HG03575 (cell line): ENCODE results near the gene CACNG8.

Source experiments
- ATAC-seq: cut with Tn5 transposase; IDR thresholded peaks from one replicate; pipeline ENCODE4 v1.9.1; 2021; ENCODE audit not compliant: unreplicated experiment, insufficient number of reproducible peaks, low FRiP score; ENCODE audit errors: extremely low read depth

Gene CACNG8

GRCh38 chr19:53960187-53960586 is 2.5 kb upstream of the CACNG8 start:
- no peak for ATAC-seq

GRCh38 chr19:53960886-53961285 is 1.9 kb upstream of the CACNG8 start:
- no peak for ATAC-seq

- no peak for ATAC-seq
Measured at GRCh38 chr19:53961523-53962356, 997 bp upstream of the CACNG8 start.

DNA sequence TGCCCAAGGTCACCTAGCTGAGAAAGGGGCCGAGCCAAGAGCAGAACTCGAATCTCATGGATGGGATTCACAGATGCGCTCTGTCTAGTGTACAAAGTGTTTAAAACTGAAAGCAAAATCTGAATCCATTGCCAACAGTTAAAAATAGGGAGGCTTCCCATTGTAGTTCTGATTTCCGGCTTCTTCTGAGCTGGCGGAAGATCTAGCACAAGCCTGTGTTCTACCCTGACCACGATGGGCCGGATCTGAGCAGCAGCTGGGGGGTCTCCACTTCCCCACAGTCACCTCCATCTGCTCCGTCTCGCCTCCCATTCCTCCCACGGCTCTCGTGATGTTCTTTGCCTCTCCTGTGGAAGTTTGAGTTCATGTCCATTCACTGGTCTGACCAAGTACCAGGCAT is 2.4 kb downstream of the CACNG8 start:
- ATAC-seq: no peak

DNA sequence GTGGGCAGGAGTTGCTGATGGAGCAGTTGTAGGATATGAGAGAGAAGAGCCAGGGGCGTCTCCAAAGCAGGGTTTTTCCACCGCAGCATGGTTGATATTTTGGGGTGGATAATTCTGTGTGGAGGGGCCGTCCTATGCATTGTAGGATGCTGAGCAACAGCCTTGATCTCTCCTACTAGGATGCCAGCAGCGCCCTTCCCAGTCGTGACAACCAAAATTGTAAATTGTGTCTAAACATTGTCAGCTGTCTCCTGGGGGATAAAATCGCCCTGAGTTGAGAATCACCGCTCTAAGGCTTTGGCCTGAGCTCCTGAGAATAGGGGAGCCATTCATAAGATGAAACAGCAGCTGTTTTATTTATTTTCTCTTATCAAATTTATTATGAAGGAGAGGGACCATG is 4.2 kb downstream of the CACNG8 start:
- no peak for ATAC-seq

- no peak for ATAC-seq
Measured at GRCh38 chr19:53969366-53969765, 6.6 kb downstream of the CACNG8 start.

GRCh38 chr19:53971673-53972072 is 8.9 kb downstream of the CACNG8 start:
- ATAC-seq: no peak

GRCh38 chr19:53977429-53977990 is 14.8 kb downstream of the CACNG8 start:
- no peak for ATAC-seq

DNA sequence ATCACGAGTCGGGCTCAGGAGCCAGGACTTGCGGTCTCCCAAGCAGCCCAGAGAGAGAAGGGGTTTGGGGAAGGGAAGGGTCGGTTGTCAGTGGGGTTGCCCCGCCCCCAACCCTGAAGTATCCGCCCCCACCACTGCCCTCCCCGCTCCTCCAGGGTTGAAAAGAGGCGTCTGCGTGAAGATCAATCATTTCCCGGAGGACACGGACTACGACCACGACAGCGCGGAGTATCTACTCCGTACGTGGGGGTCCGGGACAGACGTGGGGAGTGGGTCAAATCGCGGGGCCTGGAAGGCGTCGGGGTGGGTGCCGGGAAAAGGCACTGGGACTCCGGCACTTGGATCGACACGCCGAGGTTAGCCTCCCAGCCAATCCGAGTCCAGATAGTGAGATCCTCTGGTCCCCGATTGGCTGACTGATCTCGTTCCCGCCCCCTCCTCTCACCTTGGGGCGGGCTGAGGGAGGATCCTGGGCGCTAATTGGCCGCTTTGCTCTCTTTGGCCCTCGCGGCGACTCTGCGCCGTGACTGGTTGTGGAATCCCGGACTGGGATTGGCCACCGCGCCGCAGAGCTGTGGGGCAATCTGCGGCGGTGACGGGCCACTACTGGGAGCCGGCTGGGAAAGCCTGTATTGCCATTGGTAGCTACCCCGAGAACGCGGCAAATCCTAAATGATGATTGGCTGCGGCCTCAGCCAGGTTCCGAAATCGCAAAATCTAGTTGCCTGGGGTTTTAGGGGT is 15.4 kb downstream of the CACNG8 start:
- ATAC-seq: no peak

GRCh38 chr19:53978975-53979801 is 16.5 kb downstream of the CACNG8 start:
- ATAC-seq: no peak

DNA sequence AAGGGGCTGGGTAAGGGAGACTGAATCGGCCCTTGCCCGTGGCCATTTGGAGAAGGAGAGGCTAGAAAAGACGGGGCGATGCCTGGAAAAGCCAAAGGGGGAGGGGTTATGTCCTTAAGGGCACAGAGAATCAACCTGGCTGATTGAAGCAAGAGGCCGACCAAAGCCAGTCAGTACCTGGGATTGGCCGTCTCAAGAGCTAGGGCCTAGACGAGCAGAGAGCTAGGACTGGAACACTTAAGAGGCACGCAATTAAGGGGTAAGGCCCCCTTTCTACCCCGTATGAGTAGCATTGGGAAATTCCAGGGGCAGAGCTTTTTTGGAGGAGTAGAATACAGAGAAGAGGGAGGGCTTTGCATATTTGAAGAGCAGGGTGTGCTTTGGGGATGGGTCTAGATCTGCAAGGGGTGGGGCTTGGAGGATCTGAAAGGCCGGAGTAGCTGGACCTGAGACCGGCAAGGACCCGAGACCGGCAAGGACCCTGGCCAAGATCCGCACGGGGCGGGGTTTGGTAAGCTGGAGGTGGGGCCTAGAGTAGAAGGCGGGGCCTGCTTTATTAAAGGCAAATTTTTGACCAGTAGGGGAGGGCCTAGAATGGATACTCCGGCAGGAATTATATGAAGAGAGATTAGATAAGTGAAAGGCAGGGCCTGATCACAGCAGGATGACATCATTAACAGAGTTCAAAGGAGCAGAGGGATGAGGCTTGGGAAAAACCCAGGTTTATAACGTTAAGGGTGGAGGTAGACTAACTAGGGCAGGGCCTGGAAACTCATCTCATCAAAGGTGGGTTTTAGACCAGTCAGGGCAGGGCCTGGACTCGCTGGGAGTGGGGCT is 18.0 kb downstream of the CACNG8 start:
- no peak for ATAC-seq

GRCh38 chr19:53981376-53981951 is 18.7 kb downstream of the CACNG8 start:
- no peak for ATAC-seq

- no peak for ATAC-seq
Measured at GRCh38 chr19:53982001-53982451, 19.3 kb downstream of the CACNG8 start.

DNA sequence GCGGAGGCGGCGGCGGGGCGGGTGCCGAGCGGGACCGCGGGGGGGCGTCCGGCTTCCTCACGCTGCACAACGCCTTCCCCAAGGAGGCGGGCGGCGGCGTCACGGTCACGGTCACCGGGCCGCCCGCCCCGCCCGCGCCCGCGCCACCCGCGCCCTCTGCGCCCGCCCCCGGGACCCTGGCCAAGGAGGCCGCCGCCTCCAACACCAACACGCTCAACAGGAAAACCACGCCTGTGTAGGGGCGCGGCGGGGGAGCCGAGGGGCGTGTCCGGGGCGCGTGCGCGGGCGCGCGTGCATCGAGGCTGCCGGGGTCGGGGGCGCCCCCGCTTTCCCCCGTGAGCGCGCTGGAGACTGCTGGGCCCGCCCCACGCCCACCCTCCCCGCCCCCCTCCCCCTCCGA is 19.9 kb downstream of the CACNG8 start:
- ATAC-seq: no peak

GRCh38 chr19:53983457-53984289 is 20.9 kb downstream of the CACNG8 start:
- no peak for ATAC-seq

- ATAC-seq: no peak
Measured at GRCh38 chr19:53985863-53986262, 23.1 kb downstream of the CACNG8 start.

DNA sequence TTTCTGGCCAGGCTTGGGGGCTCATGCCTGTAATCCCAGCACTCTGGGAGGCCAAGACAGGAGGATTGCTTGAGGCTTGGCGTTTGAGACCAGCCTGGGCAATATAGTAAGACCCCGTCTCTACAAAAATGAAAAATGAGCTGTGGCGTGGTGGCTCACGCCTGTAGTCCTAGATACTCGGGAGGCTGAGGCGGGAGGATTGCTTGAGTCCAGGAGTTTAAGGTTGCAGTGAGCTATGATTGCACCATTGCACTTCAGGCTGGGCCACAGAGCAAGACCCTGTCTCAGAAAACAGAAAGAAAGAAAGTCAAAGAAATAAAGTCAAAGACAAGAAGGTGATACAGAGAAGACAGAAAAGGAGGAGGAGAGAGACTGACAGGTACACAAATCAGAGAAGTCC is 26.2 kb downstream of the CACNG8 start:
- no peak for ATAC-seq
